HG02840 (cell line): Measurements from ENCODE around the gene DGAT2.
"Not testable (repeated sequence)": the region's sequence is repeated elsewhere in the genome, so short reads cannot be mapped to it uniquely, and the experiment has no call there.

Experiments
- ATAC-seq: cut with Tn5 transposase; IDR thresholded peaks from one replicate; pipeline ENCODE4 v1.9.1; 2021; ENCODE audit warnings: mild to moderate bottlenecking, moderate library complexity, moderate number of reproducible peaks; ENCODE audit not compliant: unreplicated experiment, low FRiP score

The DGAT2 gene

GRCh38 chr11:75748729-75749273, 19.8 kb upstream of the DGAT2 start:
- ATAC-seq: not testable (repeated sequence)

GRCh38 chr11:75754933-75755332, 13.6 kb upstream of the DGAT2 start:
- ATAC-seq: not testable (repeated sequence)

- no peak for ATAC-seq
Observed at GRCh38 chr11:75757651-75758050, 10.9 kb upstream of the DGAT2 start.

- ATAC-seq: no peak
Observed at GRCh38 chr11:75759832-75760231, 8.7 kb upstream of the DGAT2 start.

GRCh38 chr11:75760243-75760642, 8.3 kb upstream of the DGAT2 start:
- ATAC-seq: no peak

- ATAC-seq: no peak
Observed at GRCh38 chr11:75760710-75761493, 7.7 kb upstream of the DGAT2 start.

GRCh38 chr11:75762158-75762557, 6.4 kb upstream of the DGAT2 start:
- no peak for ATAC-seq

GRCh38 chr11:75762885-75763284, 5.7 kb upstream of the DGAT2 start:
- ATAC-seq: no peak

- no peak for ATAC-seq
Observed at GRCh38 chr11:75763846-75764245, 4.7 kb upstream of the DGAT2 start.

GRCh38 chr11:75765116-75765515, 3.5 kb upstream of the DGAT2 start:
- no peak for ATAC-seq

- ATAC-seq: no peak
Observed at GRCh38 chr11:75766443-75767227, 1.9 kb upstream of the DGAT2 start.

- ATAC-seq: no peak
Observed at GRCh38 chr11:75767228-75767572, 1.4 kb upstream of the DGAT2 start.

GRCh38 chr11:75767793-75768111, 826 bp upstream of the DGAT2 start:
- ATAC-seq: no peak

- no peak for ATAC-seq
Observed at GRCh38 chr11:75768909-75769771, 562 bp downstream of the DGAT2 start.

- no peak for ATAC-seq
Observed at GRCh38 chr11:75770102-75770501, 1.5 kb downstream of the DGAT2 start.

- ATAC-seq: no peak
Observed at GRCh38 chr11:75771646-75772410, 3.2 kb downstream of the DGAT2 start.

GRCh38 chr11:75773595-75774353, 5.2 kb downstream of the DGAT2 start:
- ATAC-seq: peak; percentile 79

- ATAC-seq: no peak
Observed at GRCh38 chr11:75775056-75775455, 6.5 kb downstream of the DGAT2 start.

- ATAC-seq: no peak
Observed at GRCh38 chr11:75776546-75776945, 8.0 kb downstream of the DGAT2 start.
